ENCODE results near the gene SLC39A5.
A peak's percentile ranks its signal among the peaks of the same experiment; 100 is the strongest.

The SLC39A5 gene

DNA sequence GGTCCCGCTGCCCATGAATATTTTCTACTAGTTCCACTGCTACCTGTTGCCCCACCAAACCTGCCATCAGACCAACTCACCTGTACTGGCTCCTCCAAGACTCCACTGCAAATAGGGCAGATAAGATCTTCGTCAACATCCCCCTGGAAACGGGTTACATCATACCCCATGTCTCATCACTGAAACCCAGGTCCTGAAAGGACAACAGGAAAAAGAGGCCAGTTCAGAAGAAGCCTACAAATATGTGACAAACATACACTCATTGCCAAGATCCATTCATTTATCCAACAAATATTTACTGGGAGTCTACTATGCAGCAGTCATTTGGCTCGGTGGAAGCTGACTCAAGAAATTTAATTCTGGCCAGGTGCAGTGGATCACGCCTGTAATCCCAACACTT is 16.0 kb upstream of the SLC39A5 start:
- no peak for DNase-seq (ENCODE audit: low spot score)

GRCh38 chr12:56216461-56216860 is 13.4 kb upstream of the SLC39A5 start:
- no peak for DNase-seq (ENCODE audit: low spot score)

GRCh38 chr12:56219840-56220239 is 10.0 kb upstream of the SLC39A5 start:
- no peak for DNase-seq (ENCODE audit: low spot score)

GRCh38 chr12:56220611-56221231 is 9.1 kb upstream of the SLC39A5 start:
- peak; percentile 35 for DNase-seq (ENCODE audit: low spot score)

GRCh38 chr12:56221232-56221756 is 8.6 kb upstream of the SLC39A5 start:
- DNase-seq (ENCODE audit: low spot score): peak; percentile 52

GRCh38 chr12:56221757-56222530 is 7.9 kb upstream of the SLC39A5 start, which contains the start of gene RNF41:
Gene RNF41, minus strand, starts transcription at chr12:56221922. Its CDS starts 7,875 bp downstream, at chr12:56214047.
- DNase-seq (ENCODE audit: low spot score): peak; percentile 98

DNA sequence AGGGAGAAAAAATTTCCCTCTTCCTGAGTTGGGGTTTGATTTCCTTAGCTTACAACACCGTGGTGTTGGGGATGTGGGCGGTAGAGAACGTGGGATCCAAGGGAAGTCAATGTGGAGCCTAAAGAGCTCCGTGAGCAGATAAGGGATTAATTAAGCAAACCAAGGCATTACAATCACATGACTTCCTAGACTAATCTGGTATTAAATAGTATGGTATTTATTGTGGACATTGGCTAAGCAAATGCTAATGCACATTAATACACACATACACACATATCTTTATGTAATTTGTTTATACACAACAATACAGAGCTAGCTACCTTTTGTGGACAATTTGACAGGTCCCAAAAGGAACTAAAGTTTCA is 7.3 kb upstream of the SLC39A5 start:
- DNase-seq (ENCODE audit: low spot score): no peak

- DNase-seq (ENCODE audit: low spot score): no peak
Measured at GRCh38 chr12:56223571-56224101, 6.2 kb upstream of the SLC39A5 start.

DNA sequence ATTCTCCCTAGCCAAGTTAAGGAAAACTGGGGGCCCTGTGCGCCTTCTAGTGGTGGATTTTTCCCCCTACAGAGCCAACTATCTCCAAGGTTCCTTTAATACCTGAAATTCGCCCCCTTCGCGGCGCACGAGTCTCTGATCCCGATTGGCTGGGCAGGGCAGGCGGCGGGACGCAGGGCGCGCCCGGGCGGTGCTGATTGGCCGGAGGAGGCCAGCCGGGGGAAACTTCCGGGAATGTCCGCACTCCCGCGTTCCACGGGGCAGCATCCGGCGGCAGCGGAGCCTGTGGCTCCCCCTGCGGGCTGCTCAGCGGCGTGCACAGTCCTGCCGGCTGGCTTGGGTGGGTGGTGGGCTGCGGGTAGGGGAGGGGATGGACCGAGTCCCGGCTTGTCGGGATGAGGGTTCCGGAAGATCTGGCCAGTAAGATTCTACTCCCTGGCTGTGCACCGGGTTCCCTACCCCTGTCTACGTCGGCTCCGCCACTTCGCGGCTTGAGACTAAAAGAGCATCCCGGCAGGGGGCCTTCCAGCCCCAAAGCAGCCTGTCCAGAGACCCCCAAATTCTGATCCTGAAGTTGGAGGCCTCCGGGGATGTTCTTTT is 5.6 kb upstream of the SLC39A5 start, which contains the start of gene NABP2:
TSS of gene NABP2 (plus strand) at position 241 of the 600 bp plus-strand sequence. CDS start 515 bp downstream, outside the sequence.
- peak; percentile 98 for DNase-seq (ENCODE audit: low spot score)

DNA sequence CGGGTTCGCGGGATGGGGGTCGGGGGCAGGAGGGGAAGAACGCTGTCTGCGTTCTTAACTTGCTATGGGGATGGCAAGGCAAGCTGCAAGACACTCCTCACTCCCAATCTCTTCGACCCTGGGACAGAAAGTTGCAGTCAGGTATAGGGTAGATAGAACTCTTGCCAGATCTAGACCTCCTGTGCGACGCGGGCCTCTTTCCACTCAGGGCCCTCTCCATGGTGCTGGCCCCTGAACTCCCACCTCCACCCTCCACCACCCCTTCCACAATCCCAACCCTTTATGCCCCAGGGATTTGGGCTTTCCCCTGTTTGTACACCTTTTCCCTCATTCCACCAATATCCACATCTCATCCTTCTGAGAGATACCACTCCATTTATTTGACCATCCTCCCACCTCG is 4.9 kb upstream of the SLC39A5 start:
- no peak for DNase-seq (ENCODE audit: low spot score)

- DNase-seq (ENCODE audit: low spot score): no peak
Measured at GRCh38 chr12:56229082-56229481, 769 bp upstream of the SLC39A5 start.

GRCh38 chr12:56230432-56231183 is 757 bp downstream of the SLC39A5 start:
- peak; percentile 19 for DNase-seq (ENCODE audit: low spot score)

DNA sequence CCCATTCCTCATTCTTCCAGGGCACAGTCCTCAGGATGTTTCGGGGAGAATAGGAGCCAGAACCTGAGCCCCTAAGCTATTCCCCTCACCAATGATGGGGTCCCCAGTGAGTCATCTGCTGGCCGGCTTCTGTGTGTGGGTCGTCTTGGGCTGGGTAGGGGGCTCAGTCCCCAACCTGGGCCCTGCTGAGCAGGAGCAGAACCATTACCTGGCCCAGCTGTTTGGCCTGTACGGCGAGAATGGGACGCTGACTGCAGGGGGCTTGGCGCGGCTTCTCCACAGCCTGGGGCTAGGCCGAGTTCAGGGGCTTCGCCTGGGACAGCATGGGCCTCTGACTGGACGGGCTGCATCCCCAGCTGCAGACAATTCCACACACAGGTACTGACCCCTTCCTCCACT is 1.3 kb downstream of the SLC39A5 start:
- DNase-seq (ENCODE audit: low spot score): no peak

DNA sequence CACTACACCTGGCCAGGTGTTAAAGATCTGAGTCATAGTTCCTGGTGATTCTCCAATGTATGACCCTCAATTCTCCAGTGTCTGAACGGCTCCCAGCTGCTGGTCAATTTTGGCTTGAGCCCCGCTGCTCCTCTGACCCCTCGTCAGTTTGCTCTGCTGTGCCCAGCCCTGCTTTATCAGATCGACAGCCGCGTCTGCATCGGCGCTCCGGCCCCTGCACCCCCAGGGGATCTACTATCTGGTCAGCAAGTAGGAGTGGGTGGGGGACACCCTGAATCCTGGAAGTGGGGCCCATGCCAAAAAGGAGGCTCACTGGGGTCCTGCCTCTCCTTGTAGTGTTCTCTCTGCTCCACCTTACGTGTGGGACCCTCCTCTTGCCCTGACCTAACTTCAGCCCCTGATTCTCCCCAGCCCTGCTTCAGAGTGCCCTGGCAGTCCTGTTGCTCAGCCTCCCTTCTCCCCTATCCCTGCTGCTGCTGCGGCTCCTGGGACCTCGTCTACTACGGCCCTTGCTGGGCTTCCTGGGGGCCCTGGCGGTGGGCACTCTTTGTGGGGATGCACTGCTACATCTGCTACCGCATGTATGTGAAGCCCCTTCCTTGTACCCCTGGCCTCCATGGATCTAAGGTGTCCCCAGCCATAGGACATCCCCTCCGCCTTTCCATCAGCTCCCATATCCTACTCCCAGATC is 5.0 kb downstream of the SLC39A5 start:
- no peak for DNase-seq (ENCODE audit: low spot score)

DNA sequence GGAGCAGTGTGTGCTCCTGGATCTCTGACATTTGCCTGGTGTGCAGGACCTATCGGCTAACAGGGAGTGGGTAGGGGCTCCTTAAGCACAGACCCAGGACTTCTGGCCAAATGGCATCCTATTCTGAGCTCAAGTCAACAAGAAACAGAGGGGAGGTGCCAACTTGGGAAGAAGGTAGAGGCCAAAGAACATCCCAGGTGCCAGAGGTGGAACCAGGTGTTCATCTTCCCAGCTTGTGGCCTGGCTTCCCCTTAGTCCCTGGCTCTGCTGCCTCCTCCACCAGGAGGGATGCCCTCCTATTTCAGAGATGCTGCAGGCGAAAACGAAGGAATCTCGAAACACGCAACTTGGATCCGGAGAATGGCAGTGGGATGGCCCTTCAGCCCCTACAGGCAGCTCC is 6.2 kb downstream of the SLC39A5 start:
- DNase-seq (ENCODE audit: low spot score): no peak

GRCh38 chr12:56236985-56237384 is 7.1 kb downstream of the SLC39A5 start:
- DNase-seq (ENCODE audit: low spot score): no peak

GRCh38 chr12:56237552-56237951 is 7.7 kb downstream of the SLC39A5 start:
- no peak for DNase-seq (ENCODE audit: low spot score)

DNA sequence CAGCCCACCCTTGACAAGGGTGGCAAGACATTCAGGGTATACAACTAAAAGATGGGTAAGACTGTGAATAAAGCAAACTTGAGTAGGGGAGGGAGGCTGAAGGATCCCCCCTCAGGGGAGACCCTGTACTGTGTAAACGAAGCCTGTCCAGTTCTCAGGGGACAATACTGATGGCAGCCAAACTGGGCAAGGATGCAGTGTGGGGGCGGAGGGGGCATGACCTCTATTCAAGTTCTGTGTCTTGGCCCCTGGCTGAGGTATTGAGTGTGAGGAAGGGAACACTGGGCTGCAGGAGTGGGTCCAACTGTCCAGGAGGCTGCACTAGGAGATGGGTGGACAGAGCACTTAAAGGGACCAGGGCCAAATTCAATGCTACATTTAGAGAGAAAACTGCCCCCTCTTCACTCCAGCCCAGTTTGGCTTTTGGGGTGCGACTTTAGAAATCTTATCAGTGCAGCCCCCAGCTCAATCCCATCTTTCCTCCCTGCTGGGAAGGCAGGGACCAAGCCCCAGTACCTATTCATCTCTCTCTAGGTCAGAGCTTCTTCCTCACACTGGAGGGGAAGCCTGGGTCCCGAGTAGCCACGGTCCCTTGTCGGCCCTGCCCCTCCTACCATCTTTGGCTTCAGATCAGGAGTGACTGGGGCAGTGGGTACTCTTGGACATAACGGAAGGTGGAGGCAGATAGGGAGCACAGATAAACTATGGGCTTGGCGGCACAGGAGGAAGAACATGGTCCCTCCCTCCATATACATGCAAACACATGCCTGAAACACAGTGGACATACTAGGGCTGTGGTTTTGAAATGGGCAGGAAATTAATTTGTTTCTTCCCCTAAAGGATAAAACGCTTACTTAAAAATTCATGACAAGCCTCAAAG is 11.8 kb downstream of the SLC39A5 start:
- no peak for DNase-seq (ENCODE audit: low spot score)

DNA sequence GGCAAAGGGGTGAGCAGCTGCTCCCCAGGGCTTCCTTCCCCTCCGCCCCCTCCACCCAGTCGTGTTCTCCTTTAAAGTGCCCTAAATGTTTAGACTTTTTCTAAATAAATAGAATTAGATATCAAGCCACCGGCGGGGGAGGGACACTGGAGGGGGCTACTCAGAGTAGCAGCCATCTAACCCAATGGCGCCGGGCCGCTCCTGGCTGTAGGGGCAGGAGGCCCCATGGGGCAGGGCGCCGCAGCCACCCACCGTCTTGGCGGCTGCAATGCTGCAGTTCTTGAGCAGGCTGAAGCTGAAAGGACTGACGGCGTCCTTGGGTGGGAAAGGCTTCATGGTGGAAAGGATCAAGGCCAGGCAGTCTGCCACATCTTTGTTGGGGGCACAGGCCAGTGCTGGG is 13.1 kb downstream of the SLC39A5 start:
- no peak for DNase-seq (ENCODE audit: low spot score)

DNA sequence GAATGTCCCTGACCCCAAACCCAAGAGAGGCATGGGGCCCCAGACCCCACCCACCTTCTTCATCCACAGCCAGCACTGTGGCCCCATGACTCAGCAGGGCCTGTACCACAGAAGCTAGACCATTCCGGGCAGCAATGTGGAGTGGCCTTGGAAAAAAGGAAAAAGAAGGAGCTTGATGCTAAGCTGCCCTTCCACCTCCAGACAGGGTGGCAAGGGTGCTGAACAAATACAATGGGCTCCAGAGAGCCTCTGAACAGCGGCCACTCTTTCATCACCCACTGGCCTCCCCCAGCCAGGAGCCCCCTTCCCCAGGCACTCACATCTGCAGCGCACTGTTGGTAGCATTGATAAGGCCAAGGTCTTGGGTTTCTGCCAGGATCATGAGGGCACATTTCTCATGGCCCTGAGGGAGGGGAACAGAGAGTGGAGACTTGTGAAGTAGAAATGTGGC is 13.9 kb downstream of the SLC39A5 start:
- DNase-seq (ENCODE audit: low spot score): no peak

All from kidney tubule cell (primary cell).